COR-L47 (cell line): ENCODE measurements around the gene GLYATL3.

Source experiments
- DNase-seq: peaks from one replicate; lab custom pipeline; 2025; lab: John Stamatoyannopoulos, UW

Gene GLYATL3

DNA sequence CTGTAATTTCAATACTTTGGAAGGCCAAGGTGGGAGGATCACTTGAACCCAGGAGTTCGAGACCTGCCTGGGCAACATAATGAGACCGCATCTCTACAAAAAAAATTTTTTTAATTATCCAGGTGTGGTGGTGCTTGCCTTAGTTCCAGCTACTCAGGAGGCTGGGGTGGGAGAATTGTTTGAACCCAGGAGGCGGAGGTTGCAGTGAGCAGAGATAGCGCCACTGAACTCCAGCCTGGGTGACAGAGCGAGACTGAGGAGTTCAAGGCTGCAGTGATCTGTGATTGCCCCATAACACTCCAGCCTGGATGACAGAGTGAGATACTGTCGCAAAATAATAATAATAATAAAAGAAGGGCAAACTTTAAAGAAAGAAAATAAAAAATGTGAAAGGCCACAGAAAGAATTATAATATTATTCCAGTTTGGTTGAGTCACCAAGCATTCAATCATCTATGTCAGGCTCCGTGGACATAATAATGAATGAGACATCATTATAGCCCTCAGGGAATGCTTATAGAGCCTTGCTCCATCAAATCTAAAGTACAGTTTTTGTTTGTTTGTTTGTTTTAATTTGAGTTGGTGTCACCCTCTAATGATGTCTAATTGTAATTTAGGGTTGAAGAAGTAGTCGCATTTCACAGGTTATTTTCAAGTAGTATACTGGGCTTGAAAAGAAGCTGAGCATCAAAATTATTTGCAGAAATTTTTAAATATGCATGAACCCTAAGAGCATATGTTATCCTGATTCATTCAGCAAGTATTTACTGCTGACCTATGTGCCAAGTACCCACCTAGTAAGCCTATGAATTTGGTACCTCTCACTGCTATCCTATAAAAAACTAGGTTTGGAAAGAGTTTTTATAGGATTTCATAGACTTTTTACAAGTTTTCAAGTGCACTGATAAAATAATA lies 15.1 kb downstream of the GLYATL3 start:
- no peak for DNase-seq

DNA sequence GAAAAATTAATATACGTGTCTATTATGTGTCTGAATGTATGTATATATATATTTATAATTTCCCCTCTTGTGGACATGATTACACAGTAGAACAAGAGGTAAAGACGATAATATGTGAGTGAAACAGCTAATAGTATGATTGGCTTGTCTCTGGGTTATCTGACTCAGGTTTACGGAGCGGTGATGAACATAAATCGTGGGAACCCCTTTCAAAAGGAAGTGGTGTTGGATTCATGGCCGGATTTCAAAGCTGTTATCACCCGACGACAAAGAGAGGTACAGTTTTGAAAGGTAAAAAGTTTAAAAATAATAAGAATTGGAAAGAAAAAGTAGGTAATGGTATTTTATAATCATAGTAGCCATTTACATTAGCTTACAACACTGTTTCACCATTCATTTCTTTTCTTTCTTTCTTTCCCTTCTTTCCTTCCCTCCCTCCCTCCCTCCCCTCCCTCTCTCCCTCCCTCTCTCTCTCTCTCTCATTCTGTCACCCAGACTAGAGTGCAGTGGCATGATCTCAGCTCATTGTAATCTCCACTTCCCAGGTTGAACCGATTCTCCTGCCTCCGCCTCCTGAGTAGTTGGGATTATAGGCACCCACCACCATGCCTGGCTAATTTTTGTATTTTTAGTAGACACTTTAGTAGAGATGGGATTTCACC lies 15.9 kb downstream of the GLYATL3 start:
- no peak for DNase-seq

DNA sequence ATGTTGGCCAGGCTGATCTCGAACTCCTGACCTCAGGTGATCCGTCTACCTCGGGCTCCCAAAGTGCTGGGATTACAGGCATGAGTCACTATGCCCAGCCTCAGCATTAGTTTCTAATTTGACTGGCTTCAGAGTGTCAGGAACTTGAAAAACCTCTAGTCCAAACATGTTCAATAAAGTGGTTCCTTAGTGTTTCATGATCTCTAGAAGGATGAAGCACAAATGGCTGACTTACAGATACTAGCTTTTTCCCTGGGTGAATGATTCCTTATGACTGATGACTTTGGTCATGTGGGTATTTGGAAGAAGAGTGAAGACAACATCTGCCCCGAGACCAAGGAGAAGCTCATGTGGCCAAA lies 16.4 kb downstream of the GLYATL3 start:
- no peak for DNase-seq

DNA sequence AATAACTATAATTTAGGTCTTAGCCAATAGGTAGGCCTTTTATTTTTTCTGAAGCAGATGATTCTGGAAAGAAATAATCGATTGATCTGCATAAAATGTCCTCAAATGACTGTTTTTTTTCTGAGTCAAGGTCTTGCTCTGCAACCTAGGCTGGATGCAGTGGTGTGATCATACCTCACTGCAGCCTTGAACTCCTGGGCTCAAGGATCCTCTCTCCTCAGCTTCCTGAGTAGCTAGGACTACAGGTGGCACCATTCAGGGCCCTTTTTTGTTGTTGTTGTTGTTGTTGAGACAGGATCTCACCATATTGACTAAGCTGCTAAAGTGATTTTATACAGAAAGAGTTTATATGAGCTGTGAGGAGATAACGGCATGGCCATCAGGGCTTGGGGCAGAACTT lies 18.2 kb downstream of the GLYATL3 start:
- DNase-seq = no peak

DNA sequence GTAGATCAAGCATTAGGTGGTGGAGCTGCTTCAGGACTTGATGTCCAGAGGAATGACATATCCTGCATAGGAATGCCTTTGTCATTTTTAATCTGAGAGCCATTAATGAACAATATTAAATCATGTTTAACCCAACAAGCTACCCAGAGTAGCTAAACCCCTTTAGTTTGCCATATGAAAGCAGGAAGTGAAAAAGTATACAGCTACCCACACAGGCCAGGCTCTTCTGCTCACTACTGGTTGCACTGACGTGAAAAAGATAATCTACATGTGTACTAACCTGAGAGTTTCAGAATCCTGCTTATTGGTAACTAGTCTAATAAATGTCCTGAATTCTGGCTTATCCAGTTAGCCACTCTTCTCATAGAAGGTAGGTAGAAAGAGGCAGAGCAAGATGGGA lies 19.9 kb downstream of the GLYATL3 start:
- no peak for DNase-seq

DNA sequence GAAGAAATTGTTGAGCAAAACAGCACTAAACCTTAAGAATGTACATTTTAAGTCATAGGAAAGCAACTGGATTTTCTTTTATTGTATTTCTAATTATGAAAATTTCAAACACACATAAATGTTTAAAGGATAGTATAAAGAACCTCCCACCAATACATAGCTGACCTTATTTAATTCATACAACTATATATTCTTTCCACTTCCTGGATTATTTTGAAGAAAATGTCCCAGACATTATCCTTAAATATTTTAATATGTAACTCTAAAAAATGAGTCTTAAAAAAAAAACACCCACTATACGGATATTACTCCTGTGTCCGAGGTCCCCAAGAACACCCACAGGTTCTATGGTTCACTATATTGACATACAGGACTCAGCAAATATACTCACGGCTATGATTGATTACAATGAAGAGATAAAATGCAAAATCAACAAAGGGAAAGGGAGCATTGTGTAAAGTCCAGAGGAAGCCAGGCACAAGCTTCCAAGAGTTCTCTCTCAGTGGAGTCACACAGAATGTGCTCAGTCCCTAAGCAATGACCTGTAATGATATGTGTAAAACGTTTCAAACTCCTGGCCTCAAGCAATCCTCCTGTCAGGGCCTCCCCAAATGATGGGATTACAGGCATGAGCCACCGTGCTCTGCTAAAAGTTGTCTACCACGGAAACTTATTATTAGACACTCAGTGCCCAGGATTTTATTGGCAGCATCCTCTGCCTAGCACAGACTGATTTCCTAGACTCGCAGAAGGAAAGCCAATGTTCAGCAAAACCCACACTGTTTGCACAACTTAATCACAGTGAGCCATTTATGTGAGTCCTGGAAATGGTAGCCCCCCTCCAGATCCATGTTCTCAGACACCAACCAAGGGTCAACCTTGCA lies 23.2 kb downstream of the GLYATL3 start:
- no peak for DNase-seq

DNA sequence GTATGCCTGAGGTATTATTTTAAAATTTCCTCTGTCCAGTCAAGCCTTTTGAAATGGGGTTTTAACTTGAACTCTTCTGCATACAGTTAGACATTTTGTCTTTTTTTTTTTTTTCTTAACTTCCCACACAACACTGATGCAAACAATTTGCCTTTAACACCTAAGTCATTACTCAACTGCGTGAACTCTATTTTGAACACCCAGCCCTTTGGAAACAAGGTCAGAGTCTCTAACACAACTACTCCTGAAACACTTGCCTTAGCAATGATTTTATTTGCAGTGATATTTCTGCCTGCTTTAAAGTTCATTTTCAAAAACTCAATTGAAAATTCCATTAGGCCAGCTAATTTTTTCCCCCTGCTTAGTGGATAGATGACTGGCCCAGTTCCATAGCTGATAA lies 24.2 kb downstream of the GLYATL3 start:
- DNase-seq = no peak

DNA sequence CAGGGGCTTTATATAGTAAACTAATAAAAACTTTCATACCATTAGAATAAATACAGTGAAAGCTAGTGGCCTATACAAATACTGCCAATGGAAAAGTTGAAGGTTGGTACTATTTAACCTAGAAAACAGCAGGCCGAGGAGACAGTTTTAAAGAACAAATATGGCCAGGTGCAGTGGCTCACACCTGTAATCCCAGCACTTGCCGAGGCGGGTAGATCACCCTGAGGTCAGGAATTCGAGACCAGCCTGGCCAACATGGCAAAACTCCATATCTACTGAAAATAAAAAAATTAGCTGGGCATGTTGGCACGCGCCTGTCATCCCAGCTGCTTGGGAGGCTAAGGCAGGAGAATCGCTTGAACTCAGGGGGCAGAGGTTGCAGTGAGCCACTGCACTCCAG lies 24.8 kb downstream of the GLYATL3 start:
- DNase-seq = no peak

DNA sequence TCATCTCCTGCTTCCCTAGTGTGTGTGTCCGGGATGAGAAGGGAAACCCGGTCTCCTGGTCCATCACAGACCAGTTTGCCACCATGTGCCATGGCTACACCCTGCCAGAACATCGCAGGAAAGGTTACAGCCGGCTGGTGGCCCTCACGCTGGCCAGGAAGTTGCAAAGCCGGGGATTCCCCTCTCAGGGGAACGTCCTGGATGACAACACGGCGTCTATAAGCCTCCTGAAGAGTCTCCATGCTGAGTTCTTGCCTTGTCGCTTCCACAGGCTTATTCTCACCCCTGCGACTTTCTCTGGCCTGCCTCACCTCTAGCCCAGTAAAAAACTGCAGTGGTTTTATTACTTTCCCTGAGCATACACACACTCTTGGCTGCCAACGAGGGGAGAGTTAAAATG lies 26.9 kb downstream of the GLYATL3 start:
- no peak for DNase-seq

DNA sequence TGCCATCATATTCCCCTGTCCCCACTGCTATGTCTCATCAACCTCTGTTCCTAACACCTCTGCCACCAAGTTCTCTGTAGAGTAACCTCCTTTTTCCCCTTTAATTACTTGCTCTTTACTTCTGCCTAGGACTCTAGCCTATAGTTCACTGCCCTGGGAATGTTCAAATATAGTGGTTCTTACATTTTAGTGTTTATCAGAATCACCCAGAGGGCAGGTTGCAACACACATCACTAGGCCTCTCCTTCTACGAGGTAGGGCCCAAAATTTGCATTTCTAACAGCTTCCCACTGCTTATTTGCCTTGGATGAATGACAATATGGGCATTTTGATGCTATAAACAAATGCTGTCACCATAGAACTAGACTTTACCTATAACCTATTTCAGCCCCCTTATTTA lies 27.6 kb downstream of the GLYATL3 start:
- no peak for DNase-seq

DNA sequence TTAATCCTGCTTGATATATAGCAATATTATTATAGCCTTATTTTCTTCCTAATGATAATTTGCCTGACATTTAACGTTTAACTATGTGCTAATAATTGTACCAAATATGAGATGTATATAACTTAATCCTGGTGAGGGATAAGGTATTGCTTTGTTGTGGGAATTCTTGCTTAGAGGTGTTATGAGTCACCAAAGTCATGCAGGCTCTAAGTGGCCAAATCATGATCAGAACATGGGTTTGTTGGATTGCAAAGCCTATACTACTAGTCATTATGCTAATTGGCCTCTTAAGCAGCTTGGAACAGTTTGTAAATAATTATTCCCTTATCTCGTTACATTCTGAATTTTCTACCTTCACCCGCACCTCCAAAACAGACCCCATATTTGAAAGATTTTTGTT lies 28.8 kb downstream of the GLYATL3 start:
- DNase-seq = no peak

DNA sequence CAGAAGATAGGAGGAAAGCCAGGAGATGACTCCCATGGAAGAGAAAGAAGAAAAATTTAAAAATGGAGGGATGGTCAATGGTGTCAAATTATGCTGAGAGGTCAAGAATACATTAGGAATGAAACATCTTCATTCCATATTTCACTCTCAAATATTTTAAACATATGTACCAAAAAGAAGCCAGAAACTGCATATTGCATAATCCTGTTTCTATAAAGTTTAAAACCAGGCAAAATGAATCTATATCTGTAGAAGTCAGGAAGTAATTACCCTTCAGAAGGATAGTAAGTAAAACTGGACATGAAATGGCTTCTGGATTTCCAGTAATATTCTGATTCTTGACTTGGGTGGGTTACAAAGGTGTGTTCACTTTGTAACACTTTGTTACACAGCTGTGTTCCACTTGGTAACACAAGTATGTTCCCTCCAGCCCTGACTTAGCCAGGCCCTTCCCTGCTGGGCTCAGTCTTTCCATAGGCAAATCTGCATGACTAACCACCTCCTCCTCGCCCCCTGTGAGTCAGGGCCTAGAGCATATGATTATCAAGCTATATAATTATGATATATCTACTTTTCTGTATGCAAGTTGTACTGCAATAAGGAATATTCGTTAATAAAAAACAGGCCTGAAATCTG lies 30.5 kb downstream of the GLYATL3 start:
- DNase-seq = no peak

DNA sequence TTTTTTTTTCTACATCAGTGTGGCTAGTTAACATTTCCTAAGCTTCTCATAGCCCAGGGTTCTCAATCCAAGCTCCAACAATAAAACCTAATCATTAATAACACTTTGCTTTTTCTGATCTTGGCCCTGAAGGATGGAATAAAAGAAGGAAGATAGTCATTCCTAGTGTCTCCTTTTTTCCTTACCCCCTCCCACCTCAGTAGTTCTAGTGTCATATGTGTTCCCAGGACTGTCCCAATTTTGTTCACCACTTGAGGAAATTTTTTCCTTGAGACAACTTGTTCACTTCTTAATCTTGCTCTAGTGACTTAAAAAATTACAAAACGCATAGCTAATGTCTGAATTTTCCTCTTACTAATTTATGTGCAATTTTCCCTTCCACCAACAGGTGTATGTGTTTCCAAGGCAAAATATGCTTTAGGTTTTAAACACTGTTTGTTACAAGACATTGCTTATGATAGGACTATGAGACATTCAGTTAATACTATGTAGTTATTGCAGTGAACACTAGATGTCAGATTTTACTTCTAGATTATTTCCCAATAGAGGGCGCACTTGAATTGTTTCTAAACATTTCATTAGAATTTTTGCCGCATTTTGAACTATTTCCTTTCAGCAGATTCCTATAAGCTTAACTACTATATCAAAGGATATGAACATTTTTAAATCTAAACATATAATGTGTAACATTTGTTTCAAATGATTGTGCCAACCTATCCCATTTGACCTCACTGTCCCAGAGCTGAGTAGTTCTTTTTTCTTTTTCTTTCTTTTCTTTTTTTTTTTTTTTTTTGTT lies 32.2 kb downstream of the GLYATL3 start:
- peak; percentile 55 for DNase-seq

DNA sequence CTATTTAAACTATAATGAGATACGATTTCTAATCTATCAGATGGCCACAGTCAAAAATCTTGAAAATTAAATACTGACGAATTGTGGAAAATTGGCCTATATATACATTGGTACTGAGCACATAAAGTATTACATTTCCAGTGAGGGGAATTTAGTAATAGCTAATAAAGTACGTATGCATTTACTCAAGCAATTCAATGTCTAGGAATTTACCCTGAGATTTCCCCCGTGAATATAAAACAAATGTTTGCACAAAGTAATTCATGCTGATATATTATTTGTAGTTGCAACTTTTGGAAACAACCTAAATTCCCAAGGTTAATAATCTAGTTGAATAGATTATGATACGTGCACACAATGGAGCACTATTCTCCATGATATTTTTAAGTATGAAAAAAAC lies 36.1 kb downstream of the GLYATL3 start:
- DNase-seq = no peak

DNA sequence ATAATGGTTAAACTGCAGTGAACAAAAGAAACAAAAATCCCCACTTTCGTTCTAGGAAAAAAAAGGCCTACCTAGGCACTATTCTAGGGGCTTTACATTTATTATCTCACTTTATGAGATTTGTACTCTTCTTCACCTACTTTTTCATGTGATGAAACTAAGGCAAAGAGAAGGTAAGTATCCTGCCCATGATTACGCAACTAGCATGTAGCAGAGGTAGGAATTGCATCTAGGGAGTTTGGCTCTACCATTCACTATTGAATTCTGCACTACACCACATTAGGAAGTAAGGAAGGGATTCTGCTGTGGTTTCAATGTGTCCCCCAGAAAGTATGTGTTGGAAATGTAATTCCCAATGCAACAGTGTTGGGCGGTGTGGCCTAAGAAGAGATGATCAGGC lies 39.4 kb downstream of the GLYATL3 start:
- DNase-seq = no peak

DNA sequence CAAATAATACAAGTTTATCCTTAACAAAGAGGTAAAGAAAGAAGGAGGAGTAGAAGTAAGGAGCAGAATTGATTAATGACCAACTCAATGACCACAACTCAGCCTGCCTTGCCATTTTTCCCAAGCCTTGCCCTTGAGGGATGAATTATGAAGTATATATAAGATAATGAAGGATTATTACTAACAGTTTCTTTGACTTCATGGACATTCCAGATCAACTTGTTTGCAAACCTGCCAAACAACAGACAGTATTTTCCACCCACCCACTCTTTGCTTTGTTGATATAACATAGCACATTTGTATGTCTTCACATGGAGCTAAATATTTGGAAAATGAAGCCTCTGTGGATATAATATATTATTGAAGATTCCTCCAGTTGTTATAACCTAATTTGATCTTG lies 40.9 kb downstream of the GLYATL3 start:
- DNase-seq = no peak

DNA sequence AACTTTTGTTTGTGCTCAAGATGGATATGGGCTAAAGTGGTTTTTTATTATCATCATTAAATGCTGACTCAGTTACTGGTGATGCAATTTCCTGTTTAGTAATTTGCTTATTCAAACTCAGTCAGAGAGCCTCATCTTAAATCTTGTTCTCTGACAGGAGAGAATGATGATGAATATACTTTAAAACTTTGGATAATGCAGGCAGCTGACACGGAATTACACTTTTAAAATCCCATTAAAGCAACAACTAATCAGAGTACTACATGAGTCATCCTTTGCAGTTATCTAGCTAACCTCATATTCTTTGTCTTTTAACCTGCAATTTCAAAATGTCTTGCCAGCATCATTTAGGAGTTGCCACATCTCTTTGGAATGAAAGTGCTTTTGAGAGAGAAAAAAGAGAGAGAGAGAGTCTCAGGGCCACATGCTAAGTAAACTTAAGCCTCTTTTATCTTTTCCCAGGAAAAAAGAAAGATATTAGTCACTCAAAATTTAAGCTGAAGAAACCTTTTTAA lies 41.5 kb downstream of the GLYATL3 start:
- DNase-seq = no peak

DNA sequence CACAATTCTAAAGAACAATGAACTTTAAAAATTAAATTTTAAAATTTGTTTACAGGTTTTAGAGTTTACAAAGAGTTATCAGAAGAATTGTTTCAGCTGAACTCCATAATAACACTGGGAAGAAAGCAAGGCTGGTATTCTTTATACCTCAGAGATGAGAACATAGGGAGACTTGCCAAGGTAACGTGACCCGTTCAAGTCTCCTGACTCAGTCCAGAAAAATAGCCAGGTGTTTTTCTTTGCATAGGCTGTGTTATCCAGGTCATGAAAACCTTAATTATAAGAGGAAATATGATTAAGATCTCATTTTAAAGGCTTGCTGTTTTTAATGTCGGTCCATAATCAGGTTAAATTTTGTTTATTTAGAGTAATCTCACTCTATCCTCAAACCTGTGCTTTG lies 42.2 kb downstream of the GLYATL3 start:
- DNase-seq = no peak

DNA sequence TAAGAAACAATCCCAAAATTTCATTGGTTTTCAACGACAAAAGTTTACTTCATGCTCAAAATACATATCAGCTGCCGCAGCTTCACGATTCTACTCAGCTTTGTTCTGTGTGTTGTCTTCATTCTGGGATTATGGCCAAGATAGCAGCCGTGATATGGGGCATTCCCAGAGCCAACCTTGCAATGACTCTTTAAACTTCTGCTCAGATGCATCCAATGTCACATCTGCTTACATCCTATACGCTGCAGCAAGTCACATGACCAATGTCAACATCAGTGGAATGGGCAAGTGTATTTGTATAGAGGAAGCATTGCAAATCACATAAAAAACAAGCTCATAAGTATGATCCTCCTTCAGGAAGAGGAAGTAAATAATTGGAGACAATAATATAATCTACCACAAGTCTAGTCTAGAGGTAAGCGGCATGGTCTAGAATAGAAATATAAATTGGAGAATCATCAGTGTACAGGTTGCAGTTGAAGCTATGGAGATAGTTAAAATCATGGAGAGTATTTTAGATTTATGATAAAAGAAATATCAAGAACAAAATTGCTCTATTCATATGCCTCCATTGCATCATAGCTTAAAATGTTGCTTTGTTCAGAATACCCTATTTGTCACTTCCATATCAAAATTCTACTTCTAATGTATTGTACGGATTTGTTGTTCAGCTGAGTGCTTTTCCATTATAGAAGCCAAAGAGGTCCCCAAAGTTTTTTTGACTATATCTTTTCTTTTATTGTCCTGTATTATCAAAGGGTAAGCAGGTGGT lies 43.5 kb downstream of the GLYATL3 start:
- DNase-seq = no peak

DNA sequence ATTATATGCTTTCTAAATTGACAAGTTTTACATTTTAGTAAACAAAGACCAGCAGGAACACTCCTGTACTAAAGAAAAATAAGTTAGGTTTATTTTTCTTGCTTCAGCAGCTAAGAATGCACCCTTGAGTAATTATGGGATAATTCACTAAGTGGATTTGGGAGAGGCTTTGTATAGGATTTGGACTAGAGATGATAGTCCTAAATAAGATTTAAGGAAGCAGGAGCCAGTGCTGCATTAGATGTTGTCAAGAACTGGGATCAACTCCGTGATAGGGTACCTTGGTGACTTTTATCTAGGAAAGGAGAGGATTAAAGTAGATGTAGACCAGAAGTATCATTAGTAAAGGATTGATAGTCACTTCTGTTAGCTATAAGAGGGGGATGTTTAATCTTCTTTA lies 46.6 kb downstream of the GLYATL3 start:
- no peak for DNase-seq
